DND-41 (cell line): Measurements from ENCODE around the gene OR4B1.

Experiments
- CTCF ChIP-seq: IDR thresholded peaks from 2 replicates; pipeline ENCODE4 v1.5.1; 2012; ENCODE audit warnings: borderline replicate concordance, low read length, moderate library complexity, mild to moderate bottlenecking; ENCODE audit not compliant: poor library complexity, severe bottlenecking; ENCODE audit errors: extremely low read depth
- EZH2 ChIP-seq: IDR thresholded peaks from 3 replicates; pipeline ENCODE4 v1.6.1; 2012; ENCODE audit warnings: borderline replicate concordance, low read depth, mild to moderate bottlenecking, moderate library complexity, low read length, inconsistent platforms; ENCODE audit not compliant: severe bottlenecking

DNA sequence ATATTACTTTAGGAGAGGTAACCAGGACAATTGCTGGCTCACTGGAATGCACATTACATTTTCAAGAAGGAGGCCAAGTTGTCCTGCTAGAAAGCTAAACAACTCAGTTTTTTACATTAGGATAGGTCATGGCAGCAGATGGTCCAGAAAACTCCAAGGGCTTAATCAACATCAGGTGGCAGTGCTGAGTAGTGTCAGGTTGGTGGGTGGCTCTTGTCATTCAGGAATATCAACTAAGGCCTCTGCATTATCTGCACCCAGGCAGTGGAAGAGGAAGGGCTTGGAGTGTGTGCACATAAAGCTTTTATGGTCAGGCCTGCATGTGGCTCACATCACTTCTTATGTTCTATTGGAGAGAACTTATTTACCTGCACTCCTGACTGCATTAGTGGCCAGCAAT lies 32.2 kb upstream of the OR4B1 start:
- TF ChIP-seq EZH2, result no peak
- peak; percentile 5 for TF ChIP-seq CTCF
